GM12801 (cell line): ENCODE results near the gene KCNK7.

ENCODE experiments used
- CTCF ChIP-seq: IDR thresholded peaks from one replicate; pipeline ENCODE4 v1.5.1; 2011; ENCODE audit warnings: control low read depth; ENCODE audit not compliant: insufficient read length; ENCODE audit errors: extremely low read depth

Gene KCNK7

GRCh38 chr11:65639623-65640482, 44.3 kb upstream of the KCNK7 start:
- no peak for TF ChIP-seq CTCF

DNA sequence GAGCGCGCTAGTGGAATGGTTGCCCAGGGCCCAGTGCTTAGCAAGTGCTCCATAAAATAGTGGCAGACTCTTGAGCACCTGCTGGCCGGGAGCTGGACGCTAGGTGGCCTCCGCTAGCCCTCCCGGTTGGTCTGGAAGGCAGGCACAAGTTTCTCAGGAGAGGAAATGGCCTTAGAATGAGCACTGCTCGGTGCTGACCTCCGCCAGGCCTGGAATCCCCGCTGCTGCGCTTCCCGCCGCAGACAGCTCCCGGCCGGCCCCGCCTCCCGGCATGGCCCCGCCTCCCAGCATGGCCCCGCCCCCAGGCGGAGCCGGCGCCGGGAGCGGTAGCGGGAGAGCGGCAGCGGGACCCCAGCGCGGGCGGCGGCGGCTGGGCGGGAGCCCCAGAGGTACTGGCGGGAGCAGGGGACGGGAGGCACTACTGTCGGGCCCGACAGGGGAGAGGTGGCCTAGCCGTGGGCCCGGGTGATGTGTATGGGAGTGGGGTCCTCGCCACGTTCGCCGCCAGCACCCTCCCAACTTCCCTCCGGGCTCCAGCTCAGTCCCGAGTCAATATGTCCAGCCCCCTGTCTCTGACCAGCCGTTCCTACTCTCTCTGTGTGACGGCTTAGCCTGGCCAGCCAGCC, 42.3 kb upstream of the KCNK7 start, which contains the start of gene SIPA1:
Gene SIPA1, plus strand, starts transcription at position 308 of the 626 bp plus-strand sequence. CDS start 2,821 bp downstream, outside the sequence.
- TF ChIP-seq CTCF, result no peak

GRCh38 chr11:65637032-65637557, 41.5 kb upstream of the KCNK7 start:
- TF ChIP-seq CTCF, result no peak

- TF ChIP-seq CTCF, result no peak
These were observed 40.8 kb upstream of the KCNK7 start for GRCh38 chr11:65636108-65637031.

DNA sequence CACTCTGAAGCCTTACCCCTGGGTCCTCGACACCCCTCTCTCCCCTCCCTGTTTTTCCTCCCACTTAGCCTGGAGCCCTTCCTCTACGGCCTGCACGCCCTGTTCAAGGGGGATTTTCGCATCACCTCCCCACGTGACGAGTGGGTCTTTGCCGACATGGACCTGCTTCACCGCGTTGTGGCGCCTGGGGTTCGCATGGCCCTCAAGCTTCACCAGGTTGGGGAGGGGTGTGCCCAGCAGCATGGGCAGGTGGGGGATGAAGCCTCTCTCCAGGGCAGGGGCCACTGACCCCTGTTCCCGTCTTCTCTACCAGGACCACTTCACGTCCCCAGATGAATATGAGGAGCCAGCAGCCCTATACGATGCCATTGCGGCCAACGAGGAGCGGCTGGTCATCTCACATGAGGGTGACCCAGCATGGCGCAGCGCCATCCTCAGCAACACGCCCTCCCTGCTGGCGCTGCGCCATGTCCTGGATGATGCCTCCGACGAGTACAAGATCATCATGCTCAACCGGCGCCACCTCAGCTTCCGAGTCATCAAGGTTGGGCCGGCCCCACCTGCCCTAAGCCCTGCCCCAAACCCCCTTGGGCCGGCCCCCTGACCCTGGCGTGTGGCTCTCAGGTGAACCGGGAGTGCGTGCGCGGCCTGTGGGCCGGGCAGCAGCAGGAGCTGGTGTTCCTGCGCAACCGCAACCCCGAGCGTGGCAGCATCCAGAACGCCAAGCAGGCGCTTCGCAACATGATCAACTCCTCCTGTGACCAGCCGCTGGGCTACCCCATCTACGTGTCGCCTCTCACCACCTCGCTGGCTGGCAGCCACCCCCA, 39.5 kb upstream of the KCNK7 start:
- TF ChIP-seq CTCF, result no peak

- TF ChIP-seq CTCF, result no peak
These were observed 38.8 kb upstream of the KCNK7 start for GRCh38 chr11:65634440-65634839.
